CMK (cell line): ENCODE measurements around the gene NOTCH4.

Experiments used
- DNase-seq: peaks from one replicate; pipeline ENCODE4 v3.0.0-alpha.2; 2010; ENCODE audit warnings: low read depth

NOTCH4 gene

DNA sequence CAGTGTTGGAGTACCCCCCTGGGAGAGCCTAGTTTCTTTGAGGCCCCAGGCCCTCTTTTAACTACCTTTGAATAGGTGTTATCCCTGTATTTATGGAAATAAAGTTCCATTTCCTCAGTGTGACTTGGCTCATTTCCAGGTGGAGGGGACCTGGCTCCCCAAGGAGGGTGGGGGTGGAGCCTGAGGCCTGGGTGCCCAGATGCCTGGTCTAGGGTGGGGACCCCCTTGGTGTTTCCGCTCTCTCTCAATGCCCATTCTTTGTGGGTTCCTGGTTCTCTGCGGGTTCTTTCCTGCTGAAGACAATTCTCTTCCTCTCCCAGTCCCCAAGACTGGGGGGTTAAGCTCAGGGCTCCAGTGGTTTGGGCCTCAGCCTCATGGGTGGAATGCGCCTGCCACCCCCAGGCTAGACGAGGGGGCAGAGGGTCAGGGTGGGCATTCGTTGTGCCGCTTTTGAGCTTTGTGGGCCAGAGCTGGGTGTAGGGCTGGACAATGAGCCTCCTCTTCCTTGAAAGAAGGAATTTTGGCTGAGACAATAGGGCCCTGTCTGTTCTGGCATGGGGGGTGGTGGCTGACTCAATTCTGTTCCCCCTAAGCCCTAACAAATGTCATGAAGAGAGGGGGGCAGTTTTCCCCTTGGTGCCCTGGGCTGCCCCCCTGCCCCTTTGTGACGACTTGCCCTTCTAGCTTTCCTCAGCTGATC lies 60.2 kb downstream of the NOTCH4 start:
- no peak for DNase-seq

DNA sequence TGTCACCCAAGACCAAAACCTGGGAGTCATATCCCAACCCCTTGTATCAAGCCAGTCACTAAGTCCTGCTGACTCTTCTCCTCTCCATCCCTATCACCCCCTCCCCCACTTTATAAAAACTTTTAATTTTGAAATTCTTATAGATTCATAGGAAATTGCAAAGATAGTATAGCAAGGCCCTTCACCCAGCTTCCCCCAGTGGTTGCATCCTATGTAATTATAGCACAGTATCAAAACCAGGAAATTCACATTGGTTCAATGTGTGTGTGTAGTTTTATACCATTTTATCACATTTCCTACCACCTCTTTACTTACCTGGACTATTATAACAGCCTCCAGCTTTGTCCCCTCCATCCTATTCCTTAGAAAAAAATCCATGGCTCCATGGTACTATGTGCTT lies 65.8 kb downstream of the NOTCH4 start:
- DNase-seq, result no peak

DNA sequence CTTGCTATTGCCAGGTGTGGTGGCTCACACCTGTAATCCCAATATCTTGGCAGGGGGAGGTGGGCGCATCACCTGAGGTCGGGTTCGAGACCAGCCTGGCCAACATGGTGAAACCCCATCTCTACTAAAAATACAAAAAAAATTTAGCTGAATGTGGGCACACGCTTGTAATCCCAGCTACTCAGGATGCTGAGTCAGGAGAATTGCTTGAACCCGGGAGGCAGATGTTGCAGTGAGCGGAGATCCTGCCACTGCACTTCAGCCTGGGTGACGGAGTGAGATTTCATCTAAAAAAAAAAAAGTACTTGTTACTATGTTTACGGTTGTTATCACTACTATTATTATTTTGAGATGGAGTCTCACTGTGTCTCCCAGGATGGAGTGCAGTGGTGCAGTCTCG lies 67.0 kb downstream of the NOTCH4 start:
- DNase-seq, result no peak

DNA sequence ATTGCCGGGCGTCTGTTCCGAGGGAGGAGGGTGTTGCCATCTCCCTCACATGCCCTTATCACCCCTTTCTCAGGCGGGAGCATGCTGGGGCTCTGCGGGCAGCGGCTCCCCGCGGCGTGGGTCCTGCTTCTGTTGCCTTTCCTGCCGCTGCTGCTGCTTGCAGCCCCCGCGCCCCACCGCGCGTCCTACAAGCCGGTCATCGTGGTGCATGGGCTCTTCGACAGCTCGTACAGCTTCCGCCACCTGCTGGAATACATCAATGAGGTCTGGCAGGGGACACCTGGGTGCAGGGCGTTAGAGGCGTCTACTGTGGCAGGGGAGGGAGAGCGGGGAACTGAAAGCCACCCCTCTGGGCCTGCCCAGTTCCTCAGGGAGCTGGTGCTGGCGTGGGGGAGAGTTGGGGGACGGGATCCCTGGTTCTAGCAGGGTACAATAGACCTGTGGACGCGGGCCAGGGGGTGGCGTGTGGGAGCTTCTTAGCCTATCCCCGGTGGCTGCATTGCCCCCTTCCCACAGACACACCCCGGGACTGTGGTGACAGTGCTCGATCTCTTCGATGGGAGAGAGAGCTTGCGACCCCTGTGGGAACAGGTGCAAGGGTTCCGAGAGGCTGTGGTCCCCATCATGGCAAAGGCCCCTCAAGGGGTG lies 69.2 kb downstream of the NOTCH4 start:
- no peak for DNase-seq

DNA sequence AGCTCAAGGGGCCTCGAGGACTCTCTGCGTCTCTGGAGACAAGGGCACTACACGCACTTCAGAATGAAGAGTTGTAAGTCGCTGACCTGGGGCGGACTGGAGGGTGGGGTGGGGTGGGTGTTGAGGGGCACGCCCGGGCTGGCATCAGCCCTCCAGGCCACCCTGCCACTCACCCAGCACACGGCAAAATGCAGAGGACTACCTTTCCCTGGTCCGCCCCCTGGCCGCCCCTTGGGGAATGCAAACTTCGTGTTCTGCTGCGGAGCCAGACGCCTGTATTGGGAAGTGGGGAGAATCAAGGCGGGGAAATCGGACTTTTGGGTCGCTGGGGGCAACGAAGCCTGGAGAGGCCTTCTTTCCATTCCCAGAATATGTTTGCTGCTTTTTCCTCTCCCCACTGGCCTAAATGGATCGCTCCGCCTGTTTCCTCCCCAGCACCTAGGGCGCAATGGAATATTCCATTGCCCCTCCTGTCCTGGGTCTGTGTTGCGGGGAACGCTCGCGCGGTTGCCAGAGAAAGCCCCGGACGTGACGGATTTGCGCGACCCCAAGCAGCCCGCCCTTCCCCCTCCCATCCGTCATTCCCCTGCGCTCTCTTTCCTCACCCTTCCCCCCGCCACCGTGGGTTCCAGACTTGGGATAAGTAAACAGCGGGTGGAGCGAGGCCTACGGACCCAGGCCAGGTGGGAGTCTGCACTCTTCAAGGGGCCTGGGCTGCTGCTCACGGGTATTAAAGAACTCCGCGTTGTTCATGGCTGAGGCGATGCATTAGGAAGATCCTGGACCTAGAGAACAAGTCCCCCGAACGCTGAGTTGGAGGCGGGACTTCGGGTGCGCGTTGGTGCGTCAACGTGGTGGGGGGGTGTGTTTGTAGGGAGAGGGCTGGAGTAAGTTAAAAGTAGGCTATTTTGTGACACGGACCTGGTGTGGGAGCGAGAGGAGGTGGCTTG lies 70.0 kb downstream of the NOTCH4 start, which contains the start of gene PPT2:
Gene PPT2, plus strand, starts transcription at position 578 of the 950 bp plus-strand sequence. CDS start 454 bp downstream, outside the sequence.
- peak; percentile 86 for DNase-seq

DNA sequence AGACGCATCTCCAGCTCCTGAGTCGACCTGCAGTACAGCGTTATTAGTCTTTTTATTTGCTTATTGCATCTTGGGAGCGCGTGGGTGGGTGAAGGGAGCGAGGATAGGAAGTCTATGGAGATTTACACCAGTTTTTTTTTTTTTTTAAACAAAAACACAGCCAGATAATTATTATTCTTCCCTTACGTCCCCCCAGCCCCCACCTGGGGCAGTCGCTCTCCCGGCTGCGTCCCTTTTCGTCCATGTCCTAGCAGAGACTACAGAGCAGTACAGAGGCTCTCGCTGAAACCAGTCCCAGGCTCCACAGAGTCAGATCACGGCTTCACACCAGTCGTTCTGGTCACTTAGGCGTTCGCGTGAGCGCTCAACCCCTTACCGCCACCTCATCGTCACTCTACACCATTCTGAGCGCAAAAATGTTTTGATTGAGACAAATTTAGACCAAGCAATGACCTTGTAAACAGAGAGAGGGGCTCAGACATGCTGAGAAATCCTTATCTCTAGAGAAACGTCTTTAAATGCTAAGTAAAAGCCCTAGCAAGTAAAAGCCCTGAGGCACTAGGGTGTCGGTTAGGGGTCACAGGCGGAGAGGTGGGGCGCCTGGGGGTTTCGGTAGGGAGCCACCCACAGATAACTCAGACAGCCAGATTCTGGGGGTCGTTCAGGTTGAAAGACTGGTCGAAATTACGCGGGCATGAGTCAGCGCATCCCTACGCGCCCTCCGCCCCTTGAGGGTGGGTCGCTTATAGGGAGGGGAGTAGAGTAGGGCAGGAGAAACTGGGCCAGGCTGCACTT lies 70.9 kb downstream of the NOTCH4 start:
- no peak for DNase-seq

DNA sequence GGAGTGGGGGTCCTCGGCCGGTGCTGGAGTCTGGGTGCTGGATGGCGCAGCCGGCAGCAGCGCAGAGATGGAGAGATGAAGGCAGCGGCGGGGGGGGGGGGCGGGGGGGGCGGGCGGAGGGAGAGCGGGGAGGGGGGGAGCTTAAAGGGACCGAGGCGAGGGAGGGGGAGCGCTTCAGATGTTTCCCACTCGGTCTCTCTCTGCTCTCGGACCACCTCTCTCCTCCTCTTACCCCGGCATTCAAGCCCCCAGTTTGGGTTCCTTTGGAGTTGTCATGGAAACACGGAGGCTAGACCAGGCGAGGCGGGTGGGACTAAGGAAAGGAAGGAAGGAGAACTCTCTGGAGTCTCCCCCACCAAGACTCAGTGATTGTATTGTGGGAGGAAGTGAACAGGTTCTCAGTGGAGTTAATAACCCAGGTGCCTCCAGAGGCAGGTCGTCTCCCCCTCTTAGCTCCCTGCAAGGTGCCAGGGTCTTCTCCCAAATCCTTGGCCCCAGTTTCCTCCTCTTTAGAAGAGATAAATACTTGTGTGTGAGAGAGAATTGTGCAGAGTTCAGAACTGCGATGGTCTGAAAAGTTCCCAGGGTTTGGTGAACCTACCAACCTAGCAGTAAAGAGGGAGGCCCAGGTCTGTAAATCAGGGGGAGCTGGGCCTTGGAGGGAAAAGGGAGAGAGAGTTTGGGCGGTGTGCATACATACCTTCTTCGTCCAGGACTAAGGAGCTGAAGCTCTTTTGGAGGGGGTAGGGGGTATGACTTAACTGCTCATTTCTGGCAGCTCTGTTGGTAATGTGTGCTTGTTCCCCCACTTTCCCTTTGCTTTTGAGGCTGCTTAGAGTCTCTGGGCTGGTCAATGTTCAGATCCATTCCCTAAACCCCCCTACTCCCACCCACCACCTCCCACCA lies 71.8 kb downstream of the NOTCH4 start, which contains the start of gene PRRT1:
Gene PRRT1, minus strand, starts transcription at position 77 of the 906 bp plus-strand sequence. CDS start 112 bp downstream, outside the sequence.
- DNase-seq, result no peak

DNA sequence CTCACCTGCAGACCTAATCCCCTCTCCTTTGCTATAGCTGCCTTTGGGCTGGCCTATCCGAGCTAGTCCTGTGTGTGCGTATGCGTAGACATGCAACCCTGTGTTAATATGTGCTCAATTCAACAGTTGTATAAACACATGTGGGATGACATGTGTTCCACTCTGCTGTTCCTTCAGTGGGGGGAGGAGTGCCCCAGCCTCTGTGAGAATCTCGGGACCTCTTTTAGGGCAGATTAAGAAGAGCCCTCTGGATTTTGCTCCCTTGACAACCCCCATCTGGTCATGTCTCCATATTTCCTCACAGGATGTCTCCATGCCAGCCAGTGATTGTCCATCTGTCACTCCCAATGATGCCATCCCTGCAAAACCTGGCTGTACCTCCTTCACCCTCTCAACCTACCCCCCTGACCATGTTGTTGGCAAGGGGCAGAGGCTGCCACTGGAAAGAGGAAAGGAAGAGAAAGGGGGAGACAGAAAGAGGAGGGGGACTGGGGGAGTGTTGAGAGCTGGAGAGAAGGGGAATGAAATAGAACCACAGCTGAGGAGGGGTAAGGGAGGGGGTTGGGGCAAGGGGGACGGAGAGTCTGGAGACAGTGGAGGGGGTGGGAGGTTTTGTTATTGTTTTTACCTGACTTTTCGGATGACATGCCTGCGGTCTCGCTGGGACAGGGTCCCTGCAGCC lies 72.5 kb downstream of the NOTCH4 start:
- no peak for DNase-seq

DNA sequence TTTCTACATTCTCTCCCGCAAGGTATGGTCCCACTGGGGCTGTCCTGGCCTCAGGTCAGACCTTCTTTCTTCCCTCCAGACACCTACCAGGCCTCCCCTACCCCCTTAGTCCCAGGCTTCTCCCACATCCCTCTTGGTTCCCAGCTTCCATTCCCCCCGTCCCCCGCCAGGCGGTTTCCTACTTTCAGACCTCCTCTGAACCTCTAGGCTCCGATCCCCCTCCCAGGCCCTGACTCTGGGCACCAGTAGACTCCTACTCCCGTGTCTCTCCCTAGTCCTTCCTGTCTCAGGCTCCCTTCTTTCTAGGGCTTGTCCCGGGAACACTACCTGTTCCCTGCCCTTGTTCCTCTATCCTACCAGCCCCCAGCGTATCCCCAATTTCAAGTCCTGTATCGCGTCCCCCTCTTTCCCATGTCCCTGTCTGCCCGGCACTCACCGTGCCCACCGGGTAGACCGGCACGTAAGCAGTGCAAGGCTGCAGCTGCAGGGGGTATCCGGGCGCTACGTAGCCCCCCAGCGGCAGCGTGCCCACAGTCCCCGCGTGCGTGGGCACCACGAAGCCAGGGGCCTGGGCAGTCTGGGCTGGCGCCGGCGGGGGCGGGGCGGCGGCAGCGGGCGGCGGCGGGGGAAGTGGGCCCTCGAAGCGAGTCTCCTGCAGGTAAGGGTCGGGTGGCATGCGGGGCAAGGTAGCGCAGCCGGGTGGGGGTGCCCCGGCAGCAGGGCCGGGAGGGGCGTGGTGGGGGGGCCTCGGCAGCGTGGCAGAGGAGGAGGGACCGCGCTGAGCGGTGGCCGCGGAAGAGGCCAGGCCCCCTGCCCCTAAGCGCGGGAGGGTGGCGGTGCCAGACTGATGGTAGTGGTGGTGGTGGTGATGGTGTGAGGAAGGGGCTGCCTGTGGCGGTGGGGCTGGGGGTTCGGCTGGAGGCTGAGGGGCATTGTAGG lies 73.7 kb downstream of the NOTCH4 start:
- no peak for DNase-seq

DNA sequence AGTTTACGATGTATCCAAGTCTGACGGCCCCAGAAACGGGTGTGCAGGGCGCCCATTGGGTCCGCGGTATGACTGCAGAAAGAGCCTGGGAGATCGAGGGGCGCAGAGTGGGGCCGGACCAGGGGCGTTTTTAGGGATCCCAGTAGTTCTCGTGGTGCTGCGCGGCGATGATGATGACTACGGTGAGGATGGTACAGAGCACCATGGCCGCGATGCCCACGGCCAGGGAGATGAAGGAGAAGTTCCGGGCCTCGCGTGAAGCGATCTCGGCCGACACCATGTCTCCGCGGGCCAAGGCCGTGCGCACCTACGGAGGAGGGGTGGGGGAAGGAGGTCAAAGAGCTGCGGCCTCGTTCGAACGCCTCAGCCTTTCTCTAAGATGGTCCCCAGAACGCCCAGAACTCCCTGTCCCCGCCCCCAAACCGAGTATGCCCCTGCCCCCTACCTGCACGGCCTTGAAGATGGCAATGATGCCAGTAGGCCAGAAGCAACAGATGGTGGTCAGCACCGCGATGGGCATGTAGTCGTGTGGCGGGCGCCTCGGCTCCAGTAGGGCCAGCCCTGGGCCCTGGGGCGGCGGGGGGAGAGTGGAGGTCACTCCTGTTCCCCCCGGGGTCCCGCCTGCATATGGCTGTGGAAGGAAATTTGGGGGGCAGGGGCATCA lies 74.6 kb downstream of the NOTCH4 start:
- DNase-seq, result no peak

DNA sequence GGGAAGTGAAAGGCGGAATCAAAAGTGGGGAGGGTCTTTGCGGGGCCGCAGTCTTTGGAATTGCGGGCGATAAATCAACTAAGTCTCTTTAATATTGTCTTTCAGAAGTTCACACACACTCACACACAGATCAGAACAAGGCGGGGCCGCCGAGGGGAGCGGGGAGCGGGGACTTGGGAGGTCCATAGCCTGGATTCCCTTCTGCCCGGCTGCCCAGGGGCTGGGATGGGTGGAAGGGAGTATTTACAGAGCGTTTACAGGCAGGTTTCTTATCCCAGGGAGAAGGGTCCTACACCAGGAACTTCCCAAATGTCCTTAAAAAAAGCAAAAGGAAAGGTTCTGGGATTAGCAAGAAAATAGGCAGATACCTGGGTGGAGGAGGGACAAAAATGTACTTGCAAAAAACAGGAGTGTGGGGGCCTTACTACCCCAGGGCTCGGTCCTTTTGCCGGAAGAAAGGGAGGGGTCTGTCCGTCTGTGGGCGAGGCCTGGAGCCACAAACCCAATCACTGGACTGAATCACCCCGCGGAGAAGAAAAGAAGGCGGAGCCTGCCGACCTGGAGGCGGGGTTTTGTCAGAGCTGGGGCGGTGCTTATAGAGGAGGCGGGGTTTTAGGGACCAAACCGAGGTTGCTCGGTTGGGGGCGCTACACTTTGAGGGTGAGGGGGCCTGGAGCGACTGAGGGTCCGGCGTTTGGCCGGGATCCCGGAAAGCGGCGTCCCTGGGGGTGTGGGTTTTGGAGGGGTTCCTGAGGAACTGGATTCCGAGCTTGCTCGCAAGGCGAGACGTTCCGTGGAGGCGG lies 75.4 kb downstream of the NOTCH4 start:
- no peak for DNase-seq

DNA sequence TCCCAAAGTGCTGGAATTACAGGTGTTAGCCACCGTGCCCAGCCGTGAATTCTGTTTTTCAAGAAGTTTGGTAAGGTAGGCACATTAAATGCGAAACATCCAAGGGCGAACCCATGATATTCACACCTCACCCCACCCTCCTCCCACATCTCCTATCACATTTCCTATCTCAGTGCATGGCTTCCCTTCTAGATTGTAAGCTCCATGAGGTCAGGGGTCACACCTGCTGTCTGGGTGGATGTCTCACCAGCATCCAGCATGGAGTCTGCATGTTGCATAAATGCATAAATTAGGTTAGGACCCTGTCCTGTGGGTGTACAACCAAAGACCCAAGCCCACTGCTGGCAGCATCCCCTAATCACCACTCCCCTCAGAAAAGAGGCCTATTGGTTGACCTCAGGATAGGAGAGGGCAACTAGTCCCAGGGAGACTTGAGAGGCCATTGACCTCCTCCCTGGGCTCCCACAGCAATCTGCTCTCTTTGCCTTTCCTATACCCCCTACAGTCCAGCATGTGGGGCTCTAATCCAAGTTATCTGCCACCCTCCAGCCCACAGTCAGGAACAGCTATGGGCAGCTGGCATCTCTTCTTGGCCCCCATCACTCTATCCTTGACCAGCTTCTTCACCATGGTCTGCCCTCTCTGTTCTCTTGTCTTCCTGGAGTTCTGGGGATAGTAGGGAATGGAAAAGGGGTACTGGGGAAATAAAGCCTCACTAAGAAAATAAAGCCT lies 76.3 kb downstream of the NOTCH4 start:
- DNase-seq, result no peak

DNA sequence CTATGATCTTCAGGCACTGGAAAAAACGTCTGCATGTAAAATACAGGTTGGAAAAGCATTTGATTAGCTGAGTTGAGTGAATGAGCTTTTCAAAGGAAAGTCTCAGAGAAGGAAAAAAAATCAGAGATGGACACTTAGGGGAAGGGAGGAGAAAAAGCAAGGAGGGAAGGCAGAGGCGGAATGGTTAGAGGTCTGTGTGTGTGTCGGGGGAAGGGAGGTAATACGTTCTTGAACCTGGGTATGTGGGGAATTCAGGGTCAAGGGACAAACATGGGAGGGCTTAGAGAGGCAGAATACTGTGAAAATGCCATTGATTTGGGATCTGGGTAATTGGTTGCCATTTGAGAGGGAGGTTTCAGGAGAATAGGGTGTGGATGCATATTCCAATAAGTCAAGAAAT lies 77.2 kb downstream of the NOTCH4 start:
- DNase-seq, result no peak

DNA sequence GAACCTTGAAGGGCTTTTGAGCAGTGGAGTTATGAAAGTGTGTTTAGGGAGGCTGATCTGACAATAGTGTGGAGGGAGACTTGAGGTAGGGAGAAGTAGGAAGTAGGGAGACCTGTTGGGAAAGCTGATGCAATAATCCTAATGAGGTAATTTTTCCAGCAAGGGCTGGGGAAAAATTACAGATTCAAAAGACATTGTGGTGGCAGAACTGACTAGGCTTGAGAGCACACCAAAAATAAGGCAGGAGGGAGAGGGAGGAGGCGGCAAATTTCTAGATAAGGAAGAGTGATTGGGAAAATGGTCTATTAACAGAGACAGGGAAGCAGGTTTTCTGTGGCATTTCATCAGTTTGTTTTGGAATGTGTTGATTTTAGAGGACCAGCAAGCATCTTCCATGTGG lies 77.6 kb downstream of the NOTCH4 start:
- DNase-seq, result no peak
